Tibial artery (tissue), 4 donors: ENCODE data around the gene GPR4.
A peak's percentile ranks its signal among the peaks of the same experiment; 100 is the strongest.

ENCODE experiments used
- DNase-seq, 2 donors: peaks; one replicate each; pipeline ENCODE4 v3.0.0-alpha.2; 2019
- H3K27ac ChIP-seq, 2 donors: fragments of 200-600 bp; sonication (generic) in 1 of 2; 1 replicate in 1 of 2; 2 replicates in 1 of 2; pipeline ENCODE4 v1.5.1; 2018 to 2019; ENCODE audit warnings: mild to moderate bottlenecking in 1 of 2
- H3K27me3 ChIP-seq, 2 donors: fragments of 200-600 bp; sonication (generic) in 1 of 2; one replicate each; pipeline versions ENCODE4 v1.5.1 to v1.6.0; 2016 to 2019
- H3K36me3 ChIP-seq, 3 donors: fragments of 200-600 bp; sonication (generic) in 2 of 3; one replicate each; pipeline ENCODE4 v1.5.1; 2016 to 2019; ENCODE audit warnings: mild to moderate bottlenecking in 2 of 3
- H3K4me1 ChIP-seq, 4 donors: fragments of 200-600 bp; sonication (generic) in 2 of 4; 1 replicate in 3 of 4; 2 replicates in 1 of 4; pipeline ENCODE4 v1.5.1; 2016 to 2019
- H3K4me3 ChIP-seq, 2 donors: fragments of 200-600 bp; sonication (generic) in 1 of 2; 1 replicate in 1 of 2; 2 replicates in 1 of 2; pipeline ENCODE4 v1.5.1; 2018 to 2019; ENCODE audit warnings: mild to moderate bottlenecking in 2 of 2
- H3K9me3 ChIP-seq, 3 donors: fragments of 200-600 bp; sonication (generic) in 1 of 3; one replicate each; pipeline ENCODE4 v1.5.1; 2016 to 2019
- CTCF ChIP-seq, 2 experiments: fragments of 200-600 bp in 1 of 2; fragments of 450-650 bp in 1 of 2; IDR thresholded peaks; one replicate each; pipeline ENCODE4 v1.5.1; 2017 to 2019; ENCODE audit warnings: antibody characterized with exemption in 2 of 2, mild to moderate bottlenecking in 1 of 2, moderate library complexity in 1 of 2
- intact Hi-C: fragments of 100-400 bp; cut with DNase I; formaldehyde crosslinking; loops from one replicate; pipeline ENCODE4 v1.15.0; 2023; ENCODE audit warnings: low total_unique reads

GPR4 gene

GRCh38 chr19:45638930-45639729, 37.1 kb upstream of the GPR4 start, which contains the start of gene EML2:
EML2 (minus strand) TSS chr19:45639397; CDS start chr19:45639376, 21 bp downstream.
- H3K27ac ChIP-seq = peak within 1 kb of the TSS; percentile 65 to 67
- H3K9me3 ChIP-seq = no peaks in the 10 kb centered on the region
- intact Hi-C loops = no loop called here
- H3K4me1 ChIP-seq = peaks cover 0 to 68% (median 43%) of the 10 kb centered on the region in 4 donors
- peak; percentile 23 to 71 for DNase-seq
- peak within 1 kb of the TSS; percentile 60 to 81 for H3K4me3 ChIP-seq
- no peak for TF ChIP-seq CTCF (IDR thresholded peaks at IDR 0.05)
- peaks cover 0 to under 1% (median 0%) of the 10 kb centered on the region in 3 donors for H3K36me3 ChIP-seq
- H3K27me3 ChIP-seq = peaks cover 0 to 8% of the 10 kb centered on the region in 2 donors

- DNase-seq = no peak
- Histone ChIP-seq H3K27me3 (no peaks in the 10 kb centered on the region), H3K9me3 (no peaks in the 10 kb centered on the region), H3K4me1 (peaks cover 0 to 68% (median 40%) of the 10 kb centered on the region in 4 donors), H3K4me3 (peak overlapping the region; percentile 60 to 81), H3K36me3 (peaks cover 0 to 3% (median 0%) of the 10 kb centered on the region in 3 donors), H3K27ac (peak overlapping the region; percentile 65 to 67)
- intact Hi-C loops = no loop called here
- no peak for TF ChIP-seq CTCF (IDR thresholded peaks at IDR 0.05)
These were observed 36.1 kb upstream of the GPR4 start for GRCh38 chr19:45637890-45638667.

- peaks cover 0 to 66% (median 39%) of the 10 kb centered on the region in 4 donors for H3K4me1 ChIP-seq
- no peak overlapping the region for H3K4me3 ChIP-seq
- no peaks in the 10 kb centered on the region for H3K27me3 ChIP-seq
- H3K9me3 ChIP-seq = no peaks in the 10 kb centered on the region
- no peak for TF ChIP-seq CTCF (IDR thresholded peaks at IDR 0.05)
- DNase-seq = no peak
- peak overlapping the region in 1 of 2 donors; percentile 32 for H3K27ac ChIP-seq
- intact Hi-C loops = no loop called here
- H3K36me3 ChIP-seq = peaks cover 0 to 3% (median 0%) of the 10 kb centered on the region in 3 donors
These were observed 34.9 kb upstream of the GPR4 start for GRCh38 chr19:45636902-45637301.

- DNase-seq = no peak
- intact Hi-C loops = no loop called here
- H3K27ac ChIP-seq = peak overlapping the region in 1 of 2 donors; percentile 32
These were observed 34.3 kb upstream of the GPR4 start for GRCh38 chr19:45636275-45636674.

More at GRCh38 chr19:45636275-45636674, 34.3 kb upstream of the GPR4 start:
- Histone ChIP-seq H3K36me3 (peaks cover 0 to 3% (median 0%) of the 10 kb centered on the region in 3 donors), H3K4me3 (no peak overlapping the region), H3K27me3 (no peaks in the 10 kb centered on the region), H3K4me1 (peaks cover 0 to 61% (median 37%) of the 10 kb centered on the region in 4 donors), H3K9me3 (no peaks in the 10 kb centered on the region)
- TF ChIP-seq CTCF (IDR thresholded peaks at IDR 0.05) = no peak
